K562 (cell line): ENCODE data around the gene JAKMIP1. TPM values are rescaled to one million over a fixed set of nuclear protein-coding genes. Genes with fewer than 3 reads are reported as not detected.

Source experiments
- ATAC-seq: fragments of 200-7000 bp; cut with Tn5 transposase; 3 replicates; pipeline ENCODE4 v1.9.1; 2020; ENCODE audit warnings: moderate library complexity
- BruUV-seq: library from RNA; stranded (reverse); fragments of 400-500 nt; replicated peaks from 2 replicates; lab custom pipeline; 2021; lab: Mats Ljungman, UMichigan
- CTCF ChIA-PET: fragments of 300-600 bp; formaldehyde crosslinking; extraction: SDS; loops from one replicate; lab custom pipeline; 2021; ENCODE audit warnings: low intra/inter-chr PET ratio; lab: Yijun Ruan, JAX
- POLR2A ChIA-PET: fragments of 300-600, 350-650 bp; sonication (Branson Sonifier 250); formaldehyde crosslinking; extraction: SDS; loops from one replicate; lab custom pipeline; 2021; ENCODE audit warnings: antibody characterized with exemption, inconsistent platforms; lab: Yijun Ruan, JAX
- DNase-seq, 4 experiments: peaks; one replicate each; pipeline versions ENCODE4 v3.0.0 to v3.0.0-alpha.2; 2011 to 2018; ENCODE audit warnings: low spot score in 3 of 4, mixed read lengths in 3 of 4; ENCODE audit errors: extremely low read depth in 1 of 4
- FAIRE-seq: peaks from 2 replicates; lab custom pipeline; 2011; peaks lifted over from hg19 to GRCh38; lab: Jason Lieb, UNC
- H2AFZ ChIP-seq: 2 replicates; pipeline ENCODE4 v1.6.0; 2011; ENCODE audit warnings: low read depth, low read length, control low read depth, inconsistent platforms
- H3K27ac ChIP-seq: fragments of 200-600 bp; 3 replicates; pipeline ENCODE4 v1.8.0; 2011; ENCODE audit warnings: low read depth, mild to moderate bottlenecking, control low read depth, inconsistent platforms, low read length, moderate library complexity, mixed read lengths; ENCODE audit errors: extremely low read depth
- H3K27me3 ChIP-seq, 2 experiments: fragments of 300-600 bp in 1 of 2; 2 replicates in 1 of 2; 3 replicates in 1 of 2; pipeline versions ENCODE4 v1.6.0 to v1.8.0; 2011; ENCODE audit warnings: inconsistent platforms in 2 of 2, low read length in 2 of 2, mild to moderate bottlenecking in 1 of 2, mixed read lengths in 1 of 2, moderate library complexity in 1 of 2; ENCODE audit not compliant: control insufficient read depth in 2 of 2, insufficient read depth in 2 of 2
- H3K36me3 ChIP-seq: fragments of 300-600 bp; 3 replicates; pipeline ENCODE4 v1.8.0; 2011; ENCODE audit warnings: mild to moderate bottlenecking, low read length, inconsistent platforms; ENCODE audit not compliant: control insufficient read depth, insufficient read depth
- H3K4me1 ChIP-seq, 2 experiments: fragments of 200-600 bp in 1 of 2; replicated peaks in 1 of 2; 2 replicates in 1 of 2; 3 replicates in 1 of 2; pipeline versions ENCODE4 v1.5.1 to v1.8.0; 2011; ENCODE audit warnings: inconsistent platforms in 2 of 2, low read length in 2 of 2, mild to moderate bottlenecking in 1 of 2, mixed read lengths in 1 of 2, moderate library complexity in 1 of 2; ENCODE audit not compliant: control insufficient read depth in 2 of 2, insufficient read depth in 2 of 2
- H3K4me2 ChIP-seq: 2 replicates; pipeline ENCODE4 v1.6.1; 2011; ENCODE audit warnings: low read length, control low read depth, inconsistent platforms, mixed read lengths; ENCODE audit not compliant: insufficient read depth
- H3K4me3 ChIP-seq: fragments of 200-600 bp; sonication (generic), shearing (Covaris generic); 2 replicates; pipeline ENCODE4 v1.5.1; 2016; ENCODE audit warnings: control low read depth, inconsistent platforms
- H3K79me2 ChIP-seq: fragments of 200-600 bp; 3 replicates; pipeline ENCODE4 v1.8.0; 2011; ENCODE audit warnings: low read length, inconsistent platforms; ENCODE audit not compliant: control insufficient read depth, insufficient read depth
- H3K9ac ChIP-seq, 2 experiments: 2 replicates each; pipeline versions ENCODE4 v1.6.0 to v1.6.1; 2011; ENCODE audit warnings: low read depth in 2 of 2, low read length in 2 of 2, control low read depth in 1 of 2, inconsistent platforms in 1 of 2, mild to moderate bottlenecking in 1 of 2, mixed read lengths in 1 of 2; ENCODE audit not compliant: insufficient read depth in 1 of 2
- H3K9me1 ChIP-seq: one replicate; pipeline ENCODE4 v1.6.0; 2011; ENCODE audit warnings: inconsistent platforms, mild to moderate bottlenecking, low read length, moderate library complexity; ENCODE audit not compliant: control insufficient read depth, insufficient read depth
- H3K9me3 ChIP-seq: replicated peaks from 2 replicates; pipeline ENCODE4 v1.5.1; 2011; ENCODE audit warnings: low read depth, low read length, inconsistent platforms; ENCODE audit not compliant: control insufficient read depth, insufficient read depth
- H4K20me1 ChIP-seq: replicated peaks from 2 replicates; pipeline ENCODE4 v1.6.1; 2011; ENCODE audit warnings: low read length, inconsistent platforms, mixed read lengths; ENCODE audit not compliant: control insufficient read depth, insufficient read depth
- DDX20 ChIP-seq: fragments of 450-650 bp; IDR thresholded peaks from 2 replicates; pipeline ENCODE4 v1.6.1; 2016; ENCODE audit warnings: missing genetic modification characterization, low read depth, mild to moderate bottlenecking, missing compliant biosample characterization, moderate library complexity
- SPI1 ChIP-seq: IDR thresholded peaks from 2 replicates; pipeline ENCODE4 v1.6.1; 2011; ENCODE audit warnings: low read depth, low read length, control low read depth, borderline replicate concordance
- ZNF134 ChIP-seq: fragments of 250-450 bp; sonication (Bioruptor Pico); conservative IDR thresholded peaks from 2 replicates; pipeline ENCODE4 v1.4.0; 2020
- ZNF589 ChIP-seq: fragments of 200-800 bp; sonication (Bioruptor generic); IDR thresholded peaks from 2 replicates; pipeline ENCODE4 v1.6.1; 2016; ENCODE audit warnings: low read depth, missing genetic modification characterization, missing compliant biosample characterization
- WGBS: fragments of 100-300 bp; shearing (Covaris generic); methylation state at CpG from one replicate; pipeline ENCODE4 v1.1.6; 2016; ENCODE audit warnings: low coverage, mixed read lengths; ENCODE audit not compliant: insufficient coverage; ENCODE audit errors: missing lambda C conversion rate; 5-methylcytosine and 5-hydroxymethylcytosine counted together
- in situ Hi-C: fragments of 300-500 bp; cut with MboI; formaldehyde crosslinking; loops from 4 replicates; pipeline ENCODE4 v1.15.0; 2018; ENCODE audit warnings: inconsistent platforms, mixed read lengths
- intact Hi-C: fragments of 100-400 bp; cut with micrococcal nuclease; formaldehyde crosslinking; loops from 2 replicates; pipeline ENCODE4 v1.14.2; 2022
- polyA plus RNA-seq, 8 experiments: library from polyadenylated mRNA; depleted of rRNA in 4 of 8; stranded (reverse) in 5 of 8; unstranded in 3 of 8; fragments of >200 nt; fragmentation: Nextera tagmentation in 2 of 8; fragmentation: Illumina TruSeq in 1 of 8; extraction: Ambion mirVana in 2 of 8; extraction: Trizol in 1 of 8; gene quantifications; 2 replicates each; pipeline versions ENCODE4 v1.2.1 to v1.2.3, GENCODE V29; 2011 to 2014; ENCODE audit warnings: inconsistent platforms in 1 of 8, missing spikeins in 1 of 8
- total RNA-seq, 7 experiments: library from RNA; depleted of rRNA in 6 of 7; stranded (reverse); fragments of >200 nt in 6 of 7; fragmentation: Illumina TruSeq in 2 of 7; extraction: Trizol in 2 of 7; gene quantifications; 2 replicates each; pipeline versions ENCODE4 v1.2.1 to v1.2.3, GENCODE V29; 2011 to 2021; ENCODE audit warnings: low replicate concordance in 1 of 7

JAKMIP1 gene
- total and polyA plus RNA-seq, 9 of the 15 experiments (the other 6 are each of a cell fraction or from before 2014, with no cell fraction given) = not detected

DNA sequence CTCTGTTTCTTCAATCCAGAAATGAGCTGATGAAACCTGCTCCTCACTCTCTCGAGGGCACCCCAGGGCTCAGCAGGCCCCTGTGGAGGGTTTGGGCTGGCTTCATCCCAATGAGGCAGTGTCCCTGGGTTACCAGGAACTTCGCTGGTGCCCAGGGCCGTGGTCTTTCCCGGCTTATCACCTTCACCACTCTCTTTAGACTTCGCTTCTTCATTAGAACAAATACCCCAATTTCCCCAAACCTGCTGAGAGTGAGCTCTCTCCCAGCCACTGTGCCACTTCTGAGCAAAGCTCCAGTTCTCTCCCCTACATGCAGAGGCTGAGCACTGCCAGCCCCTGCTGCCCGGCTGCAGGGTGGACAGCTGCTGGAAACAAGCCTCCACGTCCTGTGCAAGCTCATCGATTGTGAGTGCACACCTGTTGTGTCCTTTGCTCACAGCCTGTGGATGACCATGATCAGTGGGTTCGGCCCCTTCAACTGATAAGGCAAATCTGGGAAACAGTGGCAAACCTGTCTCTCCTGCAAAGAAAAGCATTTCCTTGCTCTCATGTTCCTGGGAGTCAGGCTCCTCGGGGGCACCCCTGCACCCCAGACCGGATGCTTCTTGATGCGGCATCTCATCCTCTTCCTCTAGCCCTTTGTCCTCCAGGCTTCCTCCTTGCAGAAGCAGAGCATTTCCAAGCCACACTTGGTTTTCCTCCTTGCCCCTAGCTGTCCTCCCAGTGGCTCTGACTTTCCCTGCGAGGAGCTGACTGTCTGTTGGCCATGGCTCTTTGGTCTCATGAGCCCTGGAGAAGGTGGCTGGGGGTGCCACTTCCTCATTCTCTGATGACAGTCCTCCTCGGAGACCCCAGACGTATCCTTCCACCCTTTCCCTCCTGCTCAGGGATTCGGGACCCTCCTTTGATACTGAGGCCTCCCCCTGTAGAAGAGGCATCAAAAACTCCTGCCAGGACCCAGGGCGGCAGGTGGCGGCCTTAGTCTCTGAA, 210.8 kb downstream of the JAKMIP1 start:
- Histone ChIP-seq H3K9ac (no peak overlapping the region), H3K4me1 (no peaks in the 10 kb centered on the region), H3K9me1 (no peaks in the 10 kb centered on the region), H3K27ac (no peak overlapping the region), H3K4me3 (no peak overlapping the region), H3K79me2 (no peaks in the 10 kb centered on the region), H3K9me3 (0 out of 2 replicates have a peak, but pooled peaks cover 2% of the 10 kb centered on the region), H3K4me2 (no peak overlapping the region), H3K27me3 (peaks cover 0 to 9% of the 10 kb centered on the region in 2 experiments; a peak in 1 of 5 replicates), H3K36me3 (no peaks in the 10 kb centered on the region), H4K20me1 (no peaks in the 10 kb centered on the region), H2AFZ (no peak overlapping the region)
- DNase-seq = no peak
- WGBS = under 1% methylated on average over 16 of the region's 18 CpGs
- intact Hi-C loops = no loop called here
- CTCF ChIA-PET = no interaction called here
- FAIRE-seq = no peak
- in situ Hi-C loops = no loop called here
- POLR2A ChIA-PET = interaction anchor here (0.6 kb wide), 2 partner anchors 17 to 20 kb away, joined by 3 read pairs; no protein-coding TSS in a partner anchor
- TF ChIP-seq ZNF589 (CRISPR knock-in tag) (no peak), SPI1 (peak; percentile 29; the same call in 1 of the 2 replicates), ZNF134 (CRISPR knock-in tag) (0 out of 2 replicates have a peak, but pooled peaks have one; percentile 33), DDX20 (tag) (no peak)
- ATAC-seq = no peak
- no TSS peak for BruUV-seq
